Head of caudate nucleus (tissue), 42 donors: ENCODE data around the gene LPAR5.
"Not testable (repeated sequence)": the region's sequence is repeated elsewhere in the genome, so short reads cannot be mapped to it uniquely, and the experiment has no call there.

ENCODE experiments used
- DNase-seq, 42 donors: peaks; one replicate each; pipeline versions ENCODE4 v3.0.0 to v3.0.0-alpha.2; 2020 to 2021; ENCODE audit warnings: mixed read lengths in 7 of 42
- intact Hi-C: fragments of 100-400 bp; cut with DNase I; formaldehyde crosslinking; loops from one replicate; pipeline ENCODE4 v1.15.0; 2022

LPAR5 gene

GRCh38 chr12:6613015-6613775 is 22.6 kb downstream of the LPAR5 start:
- intact Hi-C loops, result loop anchor here (5.0 kb wide), 1 partner anchor 74 kb away; the partner anchor contains the start of gene ZNF384
- DNase-seq, result peak; percentile 67 to 94 (median 84)

GRCh38 chr12:6612652-6613014 is 23.1 kb downstream of the LPAR5 start:
- intact Hi-C loops, result loop anchor here (5.0 kb wide), 1 partner anchor 75 kb away; the partner anchor contains the start of gene ZNF384
- peak in 2 of 42 donors; percentile 32 to 44 for DNase-seq

GRCh38 chr12:6612247-6612646 is 23.5 kb downstream of the LPAR5 start:
- intact Hi-C loops, result loop anchor here (5.0 kb wide), 1 partner anchor 75 kb away; the partner anchor contains the start of gene ZNF384
- no peak for DNase-seq

- peak in 3 of 42 donors; percentile 15 to 49 (median 37) for DNase-seq
- intact Hi-C loops, result no loop called here
These were observed 27.0 kb downstream of the LPAR5 start for GRCh38 chr12:6608592-6609281.

GRCh38 chr12:6607751-6608591 is 27.8 kb downstream of the LPAR5 start:
- DNase-seq, result peak in 33 of 42 donors; percentile 27 to 88 (median 60)
- intact Hi-C loops, result no loop called here

GRCh38 chr12:6606331-6607131 is 29.2 kb downstream of the LPAR5 start:
- peak; percentile 29 to 86 (median 64) for DNase-seq
- intact Hi-C loops, result no loop called here

- DNase-seq, result peak in 41 of 42 donors; percentile 44 to 91 (median 69)
- intact Hi-C loops, result no loop called here
These were observed 30.1 kb downstream of the LPAR5 start for GRCh38 chr12:6605421-6606330.

GRCh38 chr12:6604259-6605029 is 31.3 kb downstream of the LPAR5 start:
- intact Hi-C loops, result loop anchor here (5.0 kb wide), 1 partner anchor 37 kb away; the partner anchor contains the start of gene NOP2
- DNase-seq, result no peak

GRCh38 chr12:6603095-6603567 is 32.6 kb downstream of the LPAR5 start:
- DNase-seq, result peak in 30 of 42 donors; percentile 13 to 76 (median 49)
- intact Hi-C loops, result loop anchor here (5.0 kb wide), 1 partner anchor 36 kb away; the partner anchor contains the start of gene NOP2

GRCh38 chr12:6602526-6602925 is 33.2 kb downstream of the LPAR5 start:
- DNase-seq, result no peak
- intact Hi-C loops, result loop anchor here (5.0 kb wide), 1 partner anchor 35 kb away; the partner anchor contains the start of gene NOP2

- peak in 7 of 42 donors; percentile 36 to 58 (median 51) for DNase-seq
- intact Hi-C loops, result not testable (repeated sequence)
These were observed 40.1 kb downstream of the LPAR5 start for GRCh38 chr12:6595673-6596072.

GRCh38 chr12:6592087-6592486 is 43.7 kb downstream of the LPAR5 start:
- peak in 12 of 42 donors; percentile 12 to 67 (median 44) for DNase-seq
- intact Hi-C loops, result no loop called here

- DNase-seq, intact Hi-C loops: not testable (repeated sequence)
These were observed 49.2 kb downstream of the LPAR5 start for GRCh38 chr12:6586569-6586968.

- intact Hi-C loops, result no loop called here
- no peak for DNase-seq
These were observed 51.5 kb downstream of the LPAR5 start for GRCh38 chr12:6584293-6584692.

- intact Hi-C loops, result no loop called here
These were observed 52.8 kb downstream of the LPAR5 start for GRCh38 chr12:6582959-6583358.

GRCh38 chr12:6582196-6582595 is 53.6 kb downstream of the LPAR5 start:
- DNase-seq, result no peak
- intact Hi-C loops, result no loop called here

More at GRCh38 chr12:6582959-6583358, 52.8 kb downstream of the LPAR5 start:
- DNase-seq, result no peak
